ENCODE measurements around the gene TANGO6.

Gene TANGO6

GRCh38 chr16:68960910-68961309 is 117.6 kb downstream of the TANGO6 start:
- no peak for DNase-seq (ENCODE audit: low read depth, low spot score)

DNA sequence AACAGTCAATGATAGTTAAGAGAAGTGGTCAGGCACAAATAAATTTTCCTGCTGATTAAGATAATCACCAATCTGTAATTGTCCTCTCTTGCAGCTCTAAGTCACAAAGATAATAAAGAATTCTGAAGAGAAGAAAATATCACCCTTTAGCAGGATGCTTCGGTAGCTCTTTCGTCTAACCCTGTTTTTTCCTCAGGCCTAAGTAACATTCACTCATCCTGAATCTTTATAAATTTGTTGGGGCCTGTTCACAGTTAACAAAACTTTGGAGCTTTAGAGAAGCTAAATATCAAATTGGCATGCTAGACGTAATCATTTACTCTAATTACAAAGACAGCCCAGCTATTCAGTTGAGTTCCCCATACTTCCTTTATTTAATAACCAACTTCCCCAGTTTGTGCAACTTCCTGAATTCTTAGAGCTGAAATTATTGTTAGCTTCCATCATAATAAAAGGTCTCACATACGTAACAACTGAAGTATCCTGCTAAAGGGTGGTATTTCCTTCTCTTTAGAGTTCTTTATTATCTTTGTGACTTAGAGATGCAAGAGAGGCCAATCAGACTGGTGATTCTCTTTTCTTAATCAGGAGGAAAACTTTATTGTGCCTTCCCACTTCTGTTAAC is 118.6 kb downstream of the TANGO6 start:
- DNase-seq (ENCODE audit: low read depth, low spot score) = no peak

GRCh38 chr16:68969338-68969737 is 126.0 kb downstream of the TANGO6 start:
- DNase-seq (ENCODE audit: low read depth, low spot score) = no peak

- DNase-seq (ENCODE audit: low read depth, low spot score) = peak; percentile 58
These were observed 128.7 kb downstream of the TANGO6 start for GRCh38 chr16:68972013-68972412.

DNA sequence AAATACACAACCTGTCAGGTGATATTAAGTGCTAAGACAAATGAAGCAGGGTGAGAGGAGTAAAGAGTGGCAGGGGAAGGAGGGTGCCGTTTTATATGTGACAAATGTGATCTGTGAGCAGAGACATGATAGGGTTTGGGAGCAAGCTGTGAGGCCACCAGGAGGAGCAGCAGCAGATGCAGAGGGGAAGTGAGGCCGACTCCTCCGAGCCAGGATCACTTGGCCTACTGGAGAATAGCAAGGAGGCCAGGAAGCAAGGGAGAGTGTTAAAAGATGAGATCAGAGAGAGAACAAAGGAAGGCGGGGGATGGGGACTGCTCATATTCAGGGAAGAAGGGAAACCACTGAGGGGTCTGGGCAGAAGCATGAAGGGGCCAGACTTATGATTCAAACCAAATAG is 129.4 kb downstream of the TANGO6 start:
- peak; percentile 86 for DNase-seq (ENCODE audit: low read depth, low spot score)

GRCh38 chr16:68973611-68974120 is 130.3 kb downstream of the TANGO6 start:
- DNase-seq (ENCODE audit: low read depth, low spot score) = peak; percentile 57

DNA sequence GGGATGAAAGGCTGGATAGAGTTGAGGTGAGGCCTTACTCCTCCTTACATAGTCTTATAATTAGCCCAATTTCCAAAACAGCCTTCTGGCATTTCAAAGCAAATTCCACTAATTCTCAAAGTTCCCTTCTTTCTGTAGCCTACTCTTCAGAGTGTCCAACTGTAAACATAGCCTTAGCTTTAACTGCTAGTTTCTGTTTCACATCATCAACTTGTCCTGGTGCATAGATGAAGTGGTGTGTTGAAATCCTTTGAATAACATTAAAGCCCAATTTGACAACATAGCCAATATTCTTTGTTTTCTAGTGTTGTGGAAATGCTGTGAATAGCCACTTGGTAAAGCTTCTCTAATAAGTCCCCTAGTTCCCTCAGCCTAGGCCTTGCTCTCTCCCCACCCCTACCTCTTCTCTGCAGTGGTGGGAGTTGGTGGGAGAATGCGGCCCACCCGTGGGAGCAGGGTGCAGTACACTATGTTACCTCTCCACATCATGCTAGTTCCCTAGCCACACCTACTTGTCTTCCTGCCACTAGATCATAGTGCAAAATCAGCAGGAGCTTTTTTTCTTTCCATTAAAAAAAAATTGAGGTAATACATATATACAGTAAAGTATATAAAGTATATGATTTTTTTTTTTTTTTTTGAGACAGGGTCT is 135.1 kb downstream of the TANGO6 start:
- DNase-seq (ENCODE audit: low read depth, low spot score) = peak; percentile 9

GRCh38 chr16:68980695-68981315 is 137.5 kb downstream of the TANGO6 start:
- DNase-seq (ENCODE audit: low read depth, low spot score) = no peak

GRCh38 chr16:68981971-68982370 is 138.6 kb downstream of the TANGO6 start:
- no peak for DNase-seq (ENCODE audit: low read depth, low spot score)

- no peak for DNase-seq (ENCODE audit: low read depth, low spot score)
These were observed 141.1 kb downstream of the TANGO6 start for GRCh38 chr16:68984467-68984866.

- no peak for DNase-seq (ENCODE audit: low read depth, low spot score)
These were observed 141.9 kb downstream of the TANGO6 start for GRCh38 chr16:68985268-68985667.

DNA sequence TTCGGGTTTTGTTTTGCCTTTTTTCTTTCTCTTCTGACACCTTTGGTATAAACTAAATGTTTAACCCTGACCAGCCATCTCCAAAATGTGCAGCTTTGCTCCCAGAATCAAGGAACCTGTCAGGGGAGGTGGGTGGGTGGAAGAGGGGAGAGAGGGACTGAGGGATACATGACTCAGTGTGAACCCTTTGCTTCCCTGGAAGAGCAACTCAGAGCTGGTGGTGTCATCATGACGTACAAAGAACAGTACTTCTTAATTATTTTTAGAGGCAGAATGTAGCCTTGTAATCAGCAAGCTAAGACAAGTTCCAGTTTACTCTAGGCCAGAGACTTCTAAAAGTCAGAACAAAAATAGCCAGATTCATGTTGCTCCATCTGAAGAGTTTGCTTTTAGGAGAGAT is 142.5 kb downstream of the TANGO6 start:
- DNase-seq (ENCODE audit: low read depth, low spot score) = no peak

DNA sequence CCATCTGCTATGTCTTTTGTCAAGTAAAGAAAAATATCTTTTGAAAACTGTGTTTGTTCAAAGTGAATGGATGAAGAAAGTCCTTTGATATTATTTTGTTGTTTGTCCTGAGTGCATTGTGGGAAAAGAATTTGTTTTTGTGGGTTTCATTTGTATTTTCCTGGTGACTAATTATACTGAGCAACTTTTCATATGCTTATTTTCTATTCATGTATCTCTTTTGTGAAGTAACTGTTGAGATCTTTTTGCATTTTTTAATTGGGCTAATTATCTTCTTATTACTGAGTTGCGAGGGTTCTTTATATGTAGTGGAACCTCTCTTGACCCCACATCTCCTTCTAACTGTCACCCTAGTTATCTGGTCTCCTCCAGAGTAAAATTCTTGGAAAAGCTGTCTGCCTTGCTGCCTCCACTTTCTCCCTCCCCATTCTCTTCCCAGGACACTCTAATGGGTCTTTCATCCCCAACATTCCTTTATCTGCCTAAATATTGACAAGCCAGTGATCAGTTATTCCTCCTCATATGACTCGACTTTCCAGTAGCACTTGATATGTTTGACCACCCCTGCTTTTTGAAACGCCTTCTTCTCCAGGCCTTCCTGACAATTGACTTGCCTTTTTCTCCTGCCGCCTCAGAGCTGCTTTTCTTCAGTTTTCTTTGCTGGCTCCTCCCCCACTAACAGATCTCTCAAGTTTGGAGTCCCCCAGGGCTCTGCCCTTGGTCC is 144.6 kb downstream of the TANGO6 start:
- DNase-seq (ENCODE audit: low read depth, low spot score) = peak; percentile 38

DNA sequence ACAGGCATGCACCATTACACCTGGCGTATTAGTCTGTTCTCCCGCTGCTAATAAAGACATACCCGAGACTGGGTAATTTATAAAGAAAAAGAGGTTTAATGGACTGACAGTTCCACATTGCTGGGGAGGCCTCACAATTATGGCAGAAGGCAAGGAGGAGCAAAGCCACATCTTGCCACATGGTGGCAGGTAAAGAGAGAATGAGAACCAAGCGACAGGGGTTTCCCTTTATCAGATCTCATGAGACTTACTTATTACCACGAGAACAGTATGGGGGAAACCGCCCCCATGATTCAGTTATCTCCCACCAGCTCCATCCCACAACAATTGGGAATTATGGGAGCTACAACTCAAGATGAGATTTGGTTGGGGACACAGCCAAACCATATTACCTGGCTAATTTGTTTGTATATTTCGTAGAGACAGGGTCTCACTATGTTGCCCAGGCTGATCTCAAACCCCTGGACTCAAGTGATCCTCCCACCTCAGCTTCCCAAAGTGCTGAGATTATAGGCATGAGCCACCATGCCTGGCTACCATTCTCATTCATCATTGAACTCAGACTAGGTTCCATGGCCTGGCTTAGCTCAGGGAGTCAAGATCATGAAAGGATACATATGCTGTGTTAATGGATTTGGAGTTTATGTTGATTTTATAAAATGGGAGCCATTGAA is 147.0 kb downstream of the TANGO6 start:
- peak; percentile 26 for DNase-seq (ENCODE audit: low read depth, low spot score)

- no peak for DNase-seq (ENCODE audit: low read depth, low spot score)
These were observed 147.7 kb downstream of the TANGO6 start for GRCh38 chr16:68991075-68991474.

- DNase-seq (ENCODE audit: low read depth, low spot score) = no peak
These were observed 149.2 kb downstream of the TANGO6 start for GRCh38 chr16:68992521-68992920.

GRCh38 chr16:68993456-68993855 is 150.1 kb downstream of the TANGO6 start:
- DNase-seq (ENCODE audit: low read depth, low spot score) = no peak

- DNase-seq (ENCODE audit: low read depth, low spot score) = no peak
These were observed 150.6 kb downstream of the TANGO6 start for GRCh38 chr16:68993885-68994284.

DNA sequence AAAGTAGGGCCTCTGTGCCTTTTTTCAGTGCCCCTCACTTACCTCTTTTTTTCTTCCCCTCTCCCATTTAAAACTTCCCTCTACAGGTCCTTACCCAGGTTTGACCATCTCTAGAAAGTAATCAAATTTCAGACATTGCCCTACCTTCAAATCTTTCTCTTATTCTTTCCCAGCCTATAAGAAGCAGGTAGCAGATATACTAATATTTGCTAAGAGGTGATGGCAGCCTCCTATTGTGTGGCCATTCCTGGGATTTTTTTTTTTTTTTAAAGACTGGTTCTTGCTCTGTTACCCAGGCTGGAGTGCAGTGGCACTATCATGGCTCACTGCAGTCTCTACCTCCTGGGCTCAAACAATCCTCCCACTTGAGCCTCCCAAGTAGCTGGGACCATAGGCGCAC is 151.0 kb downstream of the TANGO6 start:
- no peak for DNase-seq (ENCODE audit: low read depth, low spot score)

GRCh38 chr16:68995011-68995504 is 151.7 kb downstream of the TANGO6 start:
- DNase-seq (ENCODE audit: low read depth, low spot score) = peak; percentile 46

DNA sequence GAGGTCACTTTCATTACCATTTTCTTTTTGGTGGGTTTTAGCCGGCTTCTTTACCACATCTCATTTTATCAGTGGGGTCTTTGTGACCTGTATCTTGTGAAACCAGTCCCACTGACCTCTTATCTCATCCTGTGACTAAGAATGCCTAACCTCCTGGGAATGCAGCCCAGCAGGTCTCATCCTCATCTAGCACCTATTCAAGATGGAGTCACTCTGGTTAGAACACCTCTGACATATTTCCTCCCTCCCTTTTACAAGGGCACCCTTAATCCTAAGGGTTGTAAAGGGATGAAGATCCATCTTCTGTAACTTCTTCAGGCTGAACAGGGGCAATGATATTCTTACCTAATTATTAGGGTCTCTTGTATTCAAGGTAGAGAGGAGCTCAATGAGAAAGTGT is 154.2 kb downstream of the TANGO6 start:
- DNase-seq (ENCODE audit: low read depth, low spot score) = peak; percentile 31

Data from ELF-1 (cell line).